Lung (tissue), 12 donors: ENCODE measurements around the gene IFNAR1. TPM values are rescaled to one million over a fixed set of nuclear protein-coding genes. Genes with fewer than 3 reads are reported as not detected.
A peak's percentile ranks its signal among the peaks of the same experiment; 100 is the strongest.

Experiments
- ATAC-seq: fragments of 200-7000 bp; cut with Tn5 transposase; one replicate; pipeline ENCODE4 v1.9.1; 2020; ENCODE audit warnings: moderate number of reproducible peaks; ENCODE audit not compliant: insufficient read depth, low FRiP score
- DNase-seq, 3 donors: peaks; one replicate each; pipeline ENCODE4 v3.0.0-alpha.2; 2013 to 2017
- H3K27ac ChIP-seq, 2 donors: one replicate each; pipeline ENCODE4 v1.5.1; 2013; ENCODE audit warnings: mild to moderate bottlenecking in 2 of 2, moderate library complexity in 2 of 2, control low read depth in 1 of 2, inconsistent platforms in 1 of 2, low read depth in 1 of 2, low read length in 1 of 2
- H3K27me3 ChIP-seq, 3 donors: one replicate each; pipeline ENCODE4 v1.5.1; 2013; ENCODE audit warnings: low read length in 2 of 3; ENCODE audit not compliant: control insufficient read depth in 3 of 3, insufficient read depth in 3 of 3
- H3K36me3 ChIP-seq, 4 donors: one replicate each; pipeline ENCODE4 v1.5.1; 2013; ENCODE audit warnings: low read length in 4 of 4, mild to moderate bottlenecking in 1 of 4, moderate library complexity in 1 of 4; ENCODE audit not compliant: control insufficient read depth in 4 of 4, insufficient read depth in 4 of 4
- H3K4me1 ChIP-seq, 5 donors: one replicate each; pipeline ENCODE4 v1.5.1; 2013; ENCODE audit warnings: low read length in 5 of 5, mild to moderate bottlenecking in 2 of 5, moderate library complexity in 1 of 5; ENCODE audit not compliant: control insufficient read depth in 5 of 5, insufficient read depth in 5 of 5
- H3K4me3 ChIP-seq: one replicate; pipeline ENCODE4 v1.5.1; 2013; ENCODE audit warnings: mild to moderate bottlenecking, control low read depth, moderate library complexity
- H3K9ac ChIP-seq, 2 donors: one replicate each; pipeline ENCODE4 v1.5.1; 2013; ENCODE audit warnings: low read length in 2 of 2, control low read depth in 1 of 2; ENCODE audit not compliant: insufficient read depth in 1 of 2
- H3K9me3 ChIP-seq, 4 donors: one replicate each; pipeline ENCODE4 v1.5.1; 2013; ENCODE audit warnings: low read length in 3 of 4, mild to moderate bottlenecking in 1 of 4, moderate library complexity in 1 of 4; ENCODE audit not compliant: control insufficient read depth in 4 of 4, insufficient read depth in 3 of 4
- WGBS, 2 donors: extraction: QIAGEN DNeasy Blood & Tissue Kit; methylation state at CpG; one replicate each; pipeline ENCODE4 v1.1.7; 2013; 5-methylcytosine and 5-hydroxymethylcytosine counted together
- polyA plus RNA-seq, 2 donors: library from polyadenylated mRNA; stranded (reverse); fragments of 200-250 nt; gene quantifications; one replicate each; pipeline ENCODE4 v1.2.1, GENCODE V29; 2013
- total RNA-seq, 2 donors: library from RNA; depleted of rRNA in 1 of 2; stranded (reverse); fragments of >200 nt in 1 of 2; gene quantifications; one replicate each; pipeline ENCODE4 v1.2.1, GENCODE V29; 2014 to 2021
- TF ChIP-seq, protein P1 (sequence below): IDR thresholded peaks from 2 replicates; pipeline ENCODE4 v1.5.1; 2012; ENCODE audit warnings: mild to moderate bottlenecking; ENCODE audit errors: control extremely low read depth, extremely low read depth
- donor health status: control.
- donor health status: control.
- donor health status: Bipolar disorder and iron deficiency.
- donor health status: healthy.
- donor health status: DM: yes; HTN: yes; CAD: no.

The IFNAR1 gene
- total and polyA plus RNA-seq, 4 donors: 14.3 to 58.7 (median 51.4) TPM

DNA sequence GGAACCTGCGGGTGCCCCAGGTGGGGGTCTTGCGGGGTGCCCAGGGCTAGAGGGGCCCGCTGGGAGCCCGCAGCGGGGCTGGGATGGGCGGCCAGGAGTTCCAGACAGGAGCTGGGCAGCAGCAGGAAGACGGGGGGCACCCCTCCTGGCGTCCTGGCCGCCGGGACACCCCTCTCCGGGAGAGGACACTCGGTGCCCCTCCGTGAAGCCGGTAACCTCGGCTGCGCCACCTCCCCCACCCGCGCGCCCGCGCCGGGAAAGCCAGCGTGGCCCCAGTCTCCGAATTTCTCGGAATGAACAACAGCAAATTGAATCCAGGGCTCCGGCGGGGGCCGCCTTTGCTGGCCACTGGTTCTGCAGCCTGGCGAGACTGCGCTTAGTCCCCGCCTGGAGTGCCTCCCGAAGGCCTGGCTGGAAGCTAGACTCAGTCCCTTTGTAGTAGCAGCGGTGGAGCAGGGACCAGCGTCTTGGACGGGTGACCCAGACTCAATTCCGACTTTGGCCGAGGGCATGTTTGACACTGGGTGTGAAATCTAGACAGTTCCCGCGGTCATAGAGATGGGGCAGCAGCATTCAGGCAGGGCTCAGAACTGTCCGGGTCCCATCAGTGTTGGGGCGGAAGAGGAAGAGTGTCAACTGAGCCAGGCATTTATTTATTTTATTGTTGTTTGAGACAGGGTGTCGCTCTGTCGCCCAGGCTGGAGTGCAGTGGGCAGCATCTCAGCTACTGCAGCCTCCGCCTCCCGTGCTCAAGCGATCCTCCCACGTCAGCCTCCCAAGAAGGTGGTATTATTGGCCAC, 79.2 kb downstream of the IFNAR1 start:
- no peaks in the 10 kb centered on the region for H3K36me3 ChIP-seq
- DNase-seq: peak; percentile 65 to 78 (median 75)
- no peaks in the 10 kb centered on the region for H3K9me3 ChIP-seq
- WGBS, 2 donors: 2 to 3% methylated on average over 45 to 47 of the region's 47 CpGs
- no peaks in the 10 kb centered on the region for H3K27me3 ChIP-seq
- H3K4me1 ChIP-seq: peaks cover 0 to 15% (median 8%) of the 10 kb centered on the region in 5 donors
- H3K4me3 ChIP-seq: peak overlapping the region; percentile 83
- TF ChIP-seq, protein P1, sequence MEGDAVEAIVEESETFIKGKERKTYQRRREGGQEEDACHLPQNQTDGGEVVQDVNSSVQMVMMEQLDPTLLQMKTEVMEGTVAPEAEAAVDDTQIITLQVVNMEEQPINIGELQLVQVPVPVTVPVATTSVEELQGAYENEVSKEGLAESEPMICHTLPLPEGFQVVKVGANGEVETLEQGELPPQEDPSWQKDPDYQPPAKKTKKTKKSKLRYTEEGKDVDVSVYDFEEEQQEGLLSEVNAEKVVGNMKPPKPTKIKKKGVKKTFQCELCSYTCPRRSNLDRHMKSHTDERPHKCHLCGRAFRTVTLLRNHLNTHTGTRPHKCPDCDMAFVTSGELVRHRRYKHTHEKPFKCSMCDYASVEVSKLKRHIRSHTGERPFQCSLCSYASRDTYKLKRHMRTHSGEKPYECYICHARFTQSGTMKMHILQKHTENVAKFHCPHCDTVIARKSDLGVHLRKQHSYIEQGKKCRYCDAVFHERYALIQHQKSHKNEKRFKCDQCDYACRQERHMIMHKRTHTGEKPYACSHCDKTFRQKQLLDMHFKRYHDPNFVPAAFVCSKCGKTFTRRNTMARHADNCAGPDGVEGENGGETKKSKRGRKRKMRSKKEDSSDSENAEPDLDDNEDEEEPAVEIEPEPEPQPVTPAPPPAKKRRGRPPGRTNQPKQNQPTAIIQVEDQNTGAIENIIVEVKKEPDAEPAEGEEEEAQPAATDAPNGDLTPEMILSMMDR: no peak
- H3K27ac ChIP-seq: peak overlapping the region; percentile 96 to 98
- peak overlapping the region; percentile 65 to 78 for H3K9ac ChIP-seq
- ATAC-seq: peak; percentile 7

DNA sequence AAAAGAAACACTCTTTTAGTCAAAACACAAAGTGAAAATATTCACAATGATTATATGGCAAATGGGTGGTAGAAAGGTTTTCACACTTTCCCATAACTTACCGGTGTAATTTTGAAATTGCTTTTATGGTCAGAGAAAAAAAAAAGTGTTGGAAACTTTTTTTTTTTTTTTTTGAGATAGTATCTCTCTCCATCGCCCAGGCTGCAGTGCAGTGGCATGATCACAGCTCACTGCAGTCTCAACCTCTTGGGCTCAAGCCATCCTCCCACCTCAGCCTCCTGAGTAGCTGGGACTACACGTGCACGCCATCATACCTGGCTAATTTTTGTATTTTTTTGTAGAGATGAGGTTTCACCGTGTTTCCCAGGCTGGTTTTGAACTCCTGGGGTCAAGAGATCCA, 81.7 kb downstream of the IFNAR1 start:
- no peaks in the 10 kb centered on the region for H3K27me3 ChIP-seq
- 60 to 64% methylated on average over 5 of the region's 5 CpGs for WGBS, 2 donors
- H3K36me3 ChIP-seq: peaks cover 0 to 6% (median 2%) of the 10 kb centered on the region in 4 donors
- no peaks in the 10 kb centered on the region for H3K9me3 ChIP-seq
- H3K4me1 ChIP-seq: peaks cover 0 to 15% (median 10%) of the 10 kb centered on the region in 5 donors
- TF ChIP-seq, protein P1: no peak
- DNase-seq (no peak), ATAC-seq (no peak)
- no peak overlapping the region for H3K27ac ChIP-seq
- no peak overlapping the region for H3K9ac ChIP-seq
- no peak overlapping the region for H3K4me3 ChIP-seq

Other genes with a start within 250 kb of the IFNAR1 start
- 10 to 100 TPM; 22.6 to 38.4 TPM for gene IFNAR2, start 95.0 kb upstream of the IFNAR1 start, total RNA-seq
- gene IFNAR2, start 95.0 kb upstream of the IFNAR1 start, polyA plus RNA-seq: 10 to 100 TPM; 21.4 to 32.4 TPM
- gene IL10RB, start 58.6 kb upstream of the IFNAR1 start, total RNA-seq: 10 to 100 TPM; 38.8 to 47.1 TPM
- gene IL10RB, start 58.6 kb upstream of the IFNAR1 start, polyA plus RNA-seq: 10 to 100 TPM; 26.7 to 89.1 TPM
- 10 to 100 TPM; 60.8 to 82.4 TPM for gene IFNGR2, start 78.4 kb downstream of the IFNAR1 start, total RNA-seq
- gene IFNGR2, start 78.4 kb downstream of the IFNAR1 start, polyA plus RNA-seq: 100 to 1,000 TPM in 1 of 2 donors, 10 to 100 TPM in 1; 58.6 to 198 TPM
- gene TMEM50B, start 155.0 kb downstream of the IFNAR1 start, total RNA-seq: 10 to 100 TPM; 51.4 to 73.6 TPM
- gene TMEM50B, start 155.0 kb downstream of the IFNAR1 start, polyA plus RNA-seq: 10 to 100 TPM; 35.4 to 45.3 TPM
- gene DNAJC28, start 166.7 kb downstream of the IFNAR1 start, total RNA-seq: 1 to 10 TPM; 1.3 TPM
- gene DNAJC28, start 166.7 kb downstream of the IFNAR1 start, polyA plus RNA-seq: 1 to 10 TPM in 1 of 2 donors, under 1 TPM in 1; 0.74 to 1.6 TPM
- 10 to 100 TPM; 57.2 to 58.7 TPM for gene GART, start 217.1 kb downstream of the IFNAR1 start, total RNA-seq
- gene GART, start 217.1 kb downstream of the IFNAR1 start, polyA plus RNA-seq: 10 to 100 TPM; 15.3 to 36.6 TPM
- 100 to 1,000 TPM; 251 to 393 TPM for gene SON, start 218.1 kb downstream of the IFNAR1 start, total RNA-seq
- 100 to 1,000 TPM; 100 to 133 TPM for gene SON, start 218.1 kb downstream of the IFNAR1 start, polyA plus RNA-seq